GM12878 (cell line): ENCODE measurements around the gene CD52. TPM values are rescaled to one million over a fixed set of nuclear protein-coding genes. Genes with fewer than 3 reads are reported as not detected.

Experiments
- ATAC-seq: fragments of 200-7000 bp; cut with Tn5 transposase; 3 replicates; pipeline ENCODE4 v1.9.1; 2020; ENCODE audit warnings: mild to moderate bottlenecking, moderate library complexity
- BruUV-seq: library from RNA; stranded (reverse); fragments of 400-500 nt; replicated peaks from 2 replicates; lab custom pipeline; 2021; lab: Mats Ljungman, UMichigan
- CTCF ChIA-PET: fragments of 300-600 bp; sonication (Branson Sonifier 250); formaldehyde crosslinking; extraction: SDS; loops from one replicate; lab custom pipeline; 2021; ENCODE audit warnings: inconsistent platforms; lab: Yijun Ruan, JAX
- POLR2A ChIA-PET: fragments of 350-600 bp; formaldehyde crosslinking; extraction: SDS; loops from one replicate; lab custom pipeline; 2021; ENCODE audit warnings: inconsistent platforms; lab: Charles Lee
- RAD21 ChIA-PET: fragments of 300-600 bp; sonication (Branson Sonifier 250); formaldehyde crosslinking; loops from one replicate; lab custom pipeline; 2023; ENCODE audit warnings: antibody characterized with exemption; ENCODE audit not compliant: unreplicated experiment; lab: Charles Lee
- SMC1A ChIA-PET: fragments of 300-600 bp; sonication (Branson Sonifier 250); formaldehyde crosslinking; loops from one replicate; lab custom pipeline; 2023; ENCODE audit not compliant: unreplicated experiment, uncharacterized antibody; lab: Charles Lee
- DNase-seq: peaks from one replicate; pipeline ENCODE4 v3.0.0-alpha.2; 2011; ENCODE audit warnings: low read depth, low spot score
- FAIRE-seq: peaks from 3 replicates; lab custom pipeline; 2011; peaks lifted over from hg19 to GRCh38; lab: Jason Lieb, UNC
- H2AFZ ChIP-seq: 2 replicates; pipeline ENCODE4 v1.6.0; 2011; ENCODE audit warnings: low read depth, low read length, control low read depth; ENCODE audit not compliant: control insufficient read depth
- H3K27ac ChIP-seq: 2 replicates; pipeline ENCODE4 v1.5.1; 2011; ENCODE audit warnings: control low read depth; ENCODE audit not compliant: control insufficient read depth, insufficient read depth
- H3K27me3 ChIP-seq, 2 experiments: replicated peaks in 1 of 2; 2 replicates each; pipeline versions ENCODE4 v1.6.0 to v1.6.1; 2011; ENCODE audit warnings: low read length in 1 of 2; ENCODE audit not compliant: control insufficient read depth in 2 of 2, insufficient read depth in 2 of 2
- H3K36me3 ChIP-seq, 2 experiments: 2 replicates each; pipeline ENCODE4 v1.5.1; 2011; ENCODE audit warnings: low read length in 1 of 2; ENCODE audit not compliant: control insufficient read depth in 2 of 2, insufficient read depth in 2 of 2
- H3K4me1 ChIP-seq: 2 replicates; pipeline ENCODE4 v1.6.1; 2011; ENCODE audit warnings: mild to moderate bottlenecking, low read length, moderate library complexity, mixed read lengths; ENCODE audit not compliant: control insufficient read depth, insufficient read depth
- H3K4me2 ChIP-seq: 2 replicates; pipeline ENCODE4 v1.6.0; 2011; ENCODE audit warnings: control low read depth; ENCODE audit not compliant: control insufficient read depth, insufficient read depth
- H3K4me3 ChIP-seq: fragments of 200-600 bp; sonication (generic); 2 replicates; pipeline ENCODE4 v1.5.1; 2016
- H3K79me2 ChIP-seq: 2 replicates; pipeline ENCODE4 v1.6.0; 2011; ENCODE audit warnings: low read length; ENCODE audit not compliant: control insufficient read depth, insufficient read depth
- H3K9ac ChIP-seq: 2 replicates; pipeline ENCODE4 v1.8.0; 2011; ENCODE audit warnings: low read length, control low read depth, mixed read lengths; ENCODE audit not compliant: control insufficient read depth, insufficient read depth
- H3K9me3 ChIP-seq: replicated peaks from 3 replicates; pipeline ENCODE4 v1.5.1; 2011; ENCODE audit warnings: mild to moderate bottlenecking, low read length; ENCODE audit not compliant: control insufficient read depth, insufficient read depth
- H4K20me1 ChIP-seq: 2 replicates; pipeline ENCODE4 v1.6.0; 2011; ENCODE audit not compliant: control insufficient read depth, insufficient read depth
- CHD1 ChIP-seq: IDR thresholded peaks from 2 replicates; pipeline ENCODE4 v1.6.1; 2012; ENCODE audit warnings: low read depth, low read length, improper control_type of control experiment
- EED ChIP-seq: sonication (generic); IDR thresholded peaks from 2 replicates; pipeline ENCODE4 v1.6.1; 2016; ENCODE audit warnings: antibody characterized with exemption, low read depth
- ESRRA ChIP-seq: IDR thresholded peaks from 2 replicates; pipeline ENCODE4 v1.6.1; 2012; ENCODE audit warnings: mild to moderate bottlenecking, low read length, improper control_type of control experiment
- GATAD2B ChIP-seq: fragments of 450-650 bp; conservative IDR thresholded peaks from 2 replicates; pipeline ENCODE4 v1.6.1; 2017; ENCODE audit warnings: low read depth, mild to moderate bottlenecking, moderate library complexity
- IKZF2 ChIP-seq, 2 experiments: fragments of 450-650 bp; IDR thresholded peaks; 2 replicates each; pipeline ENCODE4 v1.6.1; 2017; ENCODE audit warnings: mild to moderate bottlenecking in 2 of 2, moderate library complexity in 2 of 2
- MYB ChIP-seq: fragments of 150-350 bp; IDR thresholded peaks from 2 replicates; pipeline ENCODE4 v1.6.1; 2014; ENCODE audit warnings: mild to moderate bottlenecking, low read depth, low read length, borderline replicate concordance
- SREBF1 ChIP-seq: IDR thresholded peaks from 2 replicates; pipeline ENCODE4 v1.6.1; 2012; ENCODE audit warnings: mild to moderate bottlenecking, low read length
- SUZ12 ChIP-seq: fragments of 200-600 bp; sonication (generic); IDR thresholded peaks from one replicate; pipeline ENCODE4 v1.6.1; 2018; ENCODE audit warnings: antibody characterized with exemption, mild to moderate bottlenecking; ENCODE audit not compliant: unreplicated experiment
- TBL1XR1 ChIP-seq: IDR thresholded peaks from 2 replicates; pipeline ENCODE4 v1.6.1; 2012; ENCODE audit warnings: low read depth, low read length, improper control_type of control experiment
- YBX1 ChIP-seq: fragments of 450-650 bp; IDR thresholded peaks from 2 replicates; pipeline ENCODE4 v1.6.1; 2016; ENCODE audit warnings: antibody characterized with exemption
- WGBS: methylation state at CpG from one replicate; pipeline ENCODE4 v1.1.6; 2016; ENCODE audit warnings: low lambda C conversion rate; ENCODE audit not compliant: insufficient replicate concordance, insufficient coverage; ENCODE audit errors: missing lambda C conversion rate; 5-methylcytosine and 5-hydroxymethylcytosine counted together
- in situ Hi-C: fragments of 300-500 bp; cut with MboI; formaldehyde crosslinking; loops from 9 replicates; pipeline ENCODE4 v1.14.3; 2018; ENCODE audit warnings: mixed read lengths
- intact Hi-C: fragments of 100-400 bp; cut with micrococcal nuclease; formaldehyde crosslinking; loops from one replicate; pipeline ENCODE4 v1.14.2; 2022; ENCODE audit not compliant: unreplicated experiment
- polyA plus RNA-seq, 11 experiments: library from polyadenylated mRNA; depleted of rRNA in 4 of 11; unstranded in 6 of 11; stranded (reverse) in 5 of 11; fragments of >200 nt; fragmentation: Nextera tagmentation in 4 of 11; fragmentation: Illumina TruSeq in 1 of 11; extraction: Ambion mirVana in 4 of 11; extraction: Trizol in 1 of 11; gene quantifications; 1 replicate in 1 of 11; 2 replicates in 10 of 11; pipeline versions ENCODE4 v1.2.1 to v1.2.3, GENCODE V29; 2011 to 2016; ENCODE audit warnings: inconsistent platforms in 2 of 11, missing spikeins in 2 of 11, low read depth in 1 of 11
- total RNA-seq, 4 experiments: library from RNA; depleted of rRNA in 3 of 4; stranded (reverse); fragments of >200 nt in 3 of 4; fragmentation: Illumina TruSeq in 1 of 4; extraction: Trizol in 1 of 4; gene quantifications; 2 replicates each; pipeline versions ENCODE4 v1.2.1 to v1.2.3, GENCODE V29; 2013 to 2021
- TF ChIP-seq, protein P1 (sequence below): fragments of 450-650 bp; IDR thresholded peaks from 2 replicates; pipeline ENCODE4 v1.6.1; 2017; ENCODE audit warnings: mild to moderate bottlenecking, moderate library complexity

The CD52 gene
- total and polyA plus RNA-seq, 10 of the 15 experiments (the other 5 are each of a cell fraction or from before 2014, with no cell fraction given) = 237 to 2,736 (median 532) TPM

DNA sequence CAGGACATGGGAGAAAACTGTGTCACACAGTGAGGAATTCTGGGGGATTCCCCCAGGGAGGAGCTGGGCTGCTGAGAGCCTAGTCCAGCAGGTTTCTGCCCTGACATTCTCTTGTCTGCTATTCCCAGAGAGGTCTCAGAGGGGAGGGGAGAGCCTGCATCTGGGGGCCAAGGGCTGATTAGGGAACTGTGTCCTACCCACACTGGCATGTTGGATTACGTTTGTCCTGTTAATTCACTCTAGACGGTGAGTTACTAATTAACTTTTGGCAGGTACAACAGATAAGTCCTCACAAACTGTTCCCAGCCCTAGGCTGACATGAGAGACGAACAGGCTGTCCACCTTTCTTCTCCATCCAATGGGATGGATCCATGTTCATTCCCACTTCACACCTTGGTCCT is 40.5 kb upstream of the CD52 start:
- no peak for ATAC-seq
- 97% methylated on average over 3 of the region's 3 CpGs for WGBS
- FAIRE-seq = no peak
- DNase-seq = no peak
- in situ Hi-C loops (no loop called here), intact Hi-C loops (no loop called here)
- no TSS peak for BruUV-seq
- TF ChIP-seq SUZ12 (no peak), IKZF2 (IDR thresholded peaks at IDR 0.05) (no peak), ESRRA (no peak), MYB (no peak)
- no peak overlapping the region for H3K9ac ChIP-seq
- CTCF ChIA-PET = interaction anchor here (0.6 to 18.0 kb wide), 12 partner anchors 10 to 139 kb away, joined by 3 to 879 read pairs (median 6); partner anchors contain the start of genes CD52, CEP85 and ZNF593
- no peak overlapping the region for H3K4me3 ChIP-seq
- no peak overlapping the region for H3K27ac ChIP-seq
- SMC1A ChIA-PET = interaction anchor here (0.9 to 9.1 kb wide), 7 partner anchors 8 to 140 kb away, joined by 3 to 119 read pairs (median 6); partner anchors contain the start of genes CD52 and CEP85
- no peaks in the 10 kb centered on the region for H3K27me3 ChIP-seq
- peaks cover 26% of the 10 kb centered on the region for H3K79me2 ChIP-seq
- H3K9me3 ChIP-seq = no peaks in the 10 kb centered on the region
- H3K4me1 ChIP-seq = peaks cover 42% of the 10 kb centered on the region
- H3K36me3 ChIP-seq = peaks cover 14 to 17% of the 10 kb centered on the region in 2 experiments
- POLR2A ChIA-PET = interaction anchor here (0.5 to 3.5 kb wide), 3 partner anchors 11 to 1115 kb away, joined by 5 to 31 read pairs (median 6); partner anchors contain the start of genes CD52 and GPR3
- no peaks in the 10 kb centered on the region for H4K20me1 ChIP-seq
- RAD21 ChIA-PET = interaction anchor here (1.3 to 8.9 kb wide), 5 partner anchors 12 to 140 kb away, joined by 5 to 113 read pairs (median 7); partner anchors contain the start of gene CD52
- no peak overlapping the region for H3K4me2 ChIP-seq
- no peak overlapping the region for H2AFZ ChIP-seq

DNA sequence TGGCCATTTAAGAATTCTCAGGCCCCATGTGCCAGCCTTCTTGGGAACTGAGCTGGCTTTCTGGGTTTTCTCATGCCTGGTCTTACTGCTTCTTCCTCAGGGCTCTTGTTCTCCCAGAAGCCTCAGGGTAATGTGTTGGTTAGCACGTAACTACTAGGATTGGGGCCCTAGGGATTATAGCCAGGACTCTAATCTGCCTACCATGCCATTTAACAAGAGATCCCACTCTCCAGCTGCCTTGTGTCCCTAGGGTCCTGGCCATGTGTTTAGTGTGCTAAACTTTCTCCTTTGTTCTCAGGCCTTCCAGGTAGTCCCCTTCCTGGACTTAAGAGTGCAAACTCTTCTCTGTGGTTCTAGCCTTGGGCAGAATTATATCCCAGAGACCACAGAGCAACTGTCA is 40.0 kb upstream of the CD52 start:
- Histone ChIP-seq H3K27me3 (no peaks in the 10 kb centered on the region), H4K20me1 (no peaks in the 10 kb centered on the region), H2AFZ (no peak overlapping the region), H3K4me2 (no peak overlapping the region), H3K9me3 (no peaks in the 10 kb centered on the region), H3K4me3 (no peak overlapping the region), H3K79me2 (peaks cover 26% of the 10 kb centered on the region), H3K4me1 (peaks cover 42% of the 10 kb centered on the region), H3K9ac (no peak overlapping the region), H3K27ac (0 out of 2 replicates have a peak overlapping the region, but pooled peaks have one; percentile 13), H3K36me3 (peaks cover 14 to 18% of the 10 kb centered on the region in 2 experiments)
- ChIA-PET POLR2A (interaction anchor here (0.5 to 3.5 kb wide), 2 partner anchors 42 to 1114 kb away, joined by 5 to 31 read pairs; partner anchors contain the start of genes CD52 and GPR3), RAD21 (interaction anchor here (1.3 to 8.9 kb wide), 4 partner anchors 11 to 139 kb away, joined by 6 to 113 read pairs (median 8); partner anchors contain the start of gene CD52), SMC1A (interaction anchor here (0.9 to 9.1 kb wide), 8 partner anchors 7 to 139 kb away, joined by 3 to 119 read pairs (median 5); partner anchors contain the start of genes CD52, CEP85 and ZNF593OS), CTCF (interaction anchor here (0.8 to 18.0 kb wide), 8 partner anchors 10 to 139 kb away, joined by 3 to 879 read pairs (median 38); partner anchors contain the start of genes CD52 and CEP85)
- DNase-seq (no peak), ATAC-seq (no peak), FAIRE-seq (no peak)
- in situ Hi-C loops = no loop called here
- WGBS = 95% methylated on average over 1 of the region's 1 CpG
- BruUV-seq = no TSS peak
- intact Hi-C loops = no loop called here
- TF ChIP-seq SUZ12 (no peak), SREBF1 (no peak), TBL1XR1 (no peak), CHD1 (no peak), EED (no peak), YBX1 (no peak), GATAD2B (no peak)
- TF ChIP-seq, protein P1, sequence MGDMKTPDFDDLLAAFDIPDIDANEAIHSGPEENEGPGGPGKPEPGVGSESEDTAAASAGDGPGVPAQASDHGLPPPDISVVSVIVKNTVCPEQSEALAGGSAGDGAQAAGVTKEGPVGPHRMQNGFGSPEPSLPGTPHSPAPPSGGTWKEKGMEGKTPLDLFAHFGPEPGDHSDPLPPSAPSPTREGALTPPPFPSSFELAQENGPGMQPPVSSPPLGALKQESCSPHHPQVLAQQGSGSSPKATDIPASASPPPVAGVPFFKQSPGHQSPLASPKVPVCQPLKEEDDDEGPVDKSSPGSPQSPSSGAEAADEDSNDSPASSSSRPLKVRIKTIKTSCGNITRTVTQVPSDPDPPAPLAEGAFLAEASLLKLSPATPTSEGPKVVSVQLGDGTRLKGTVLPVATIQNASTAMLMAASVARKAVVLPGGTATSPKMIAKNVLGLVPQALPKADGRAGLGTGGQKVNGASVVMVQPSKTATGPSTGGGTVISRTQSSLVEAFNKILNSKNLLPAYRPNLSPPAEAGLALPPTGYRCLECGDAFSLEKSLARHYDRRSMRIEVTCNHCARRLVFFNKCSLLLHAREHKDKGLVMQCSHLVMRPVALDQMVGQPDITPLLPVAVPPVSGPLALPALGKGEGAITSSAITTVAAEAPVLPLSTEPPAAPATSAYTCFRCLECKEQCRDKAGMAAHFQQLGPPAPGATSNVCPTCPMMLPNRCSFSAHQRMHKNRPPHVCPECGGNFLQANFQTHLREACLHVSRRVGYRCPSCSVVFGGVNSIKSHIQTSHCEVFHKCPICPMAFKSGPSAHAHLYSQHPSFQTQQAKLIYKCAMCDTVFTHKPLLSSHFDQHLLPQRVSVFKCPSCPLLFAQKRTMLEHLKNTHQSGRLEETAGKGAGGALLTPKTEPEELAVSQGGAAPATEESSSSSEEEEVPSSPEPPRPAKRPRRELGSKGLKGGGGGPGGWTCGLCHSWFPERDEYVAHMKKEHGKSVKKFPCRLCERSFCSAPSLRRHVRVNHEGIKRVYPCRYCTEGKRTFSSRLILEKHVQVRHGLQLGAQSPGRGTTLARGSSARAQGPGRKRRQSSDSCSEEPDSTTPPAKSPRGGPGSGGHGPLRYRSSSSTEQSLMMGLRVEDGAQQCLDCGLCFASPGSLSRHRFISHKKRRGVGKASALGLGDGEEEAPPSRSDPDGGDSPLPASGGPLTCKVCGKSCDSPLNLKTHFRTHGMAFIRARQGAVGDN = no peak
